NCI-H526 (cell line): ENCODE measurements around the gene TMOD2.

Experiments
- DNase-seq, 2 experiments: peaks; one replicate each; lab custom pipeline; 2025; lab: John Stamatoyannopoulos, UW

TMOD2 gene

GRCh38 chr15:51856714-51857380 is 105.5 kb downstream of the TMOD2 start:
- no peak for DNase-seq

- no peak for DNase-seq
Measured at GRCh38 chr15:51861557-51862359, 110.4 kb downstream of the TMOD2 start.

DNA sequence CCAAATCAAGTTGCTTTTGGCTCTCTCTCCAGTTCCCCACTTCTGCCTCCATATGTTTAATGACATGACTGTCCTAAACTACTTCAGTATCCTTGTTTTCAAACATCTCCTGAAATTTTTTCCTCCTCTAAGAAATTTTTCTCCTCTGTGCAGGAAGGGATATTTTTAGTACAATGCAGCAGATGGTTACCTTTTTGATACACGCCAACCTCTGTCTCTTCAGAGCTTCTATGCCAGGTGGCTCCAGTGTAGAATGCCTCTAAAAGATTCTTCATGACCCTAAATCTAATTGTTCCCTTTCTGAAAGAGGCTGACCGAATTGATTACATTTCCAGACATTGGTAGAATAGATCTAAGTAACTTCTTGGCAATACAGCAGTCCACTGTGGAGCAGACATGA is 111.7 kb downstream of the TMOD2 start:
- DNase-seq, result no peak

DNA sequence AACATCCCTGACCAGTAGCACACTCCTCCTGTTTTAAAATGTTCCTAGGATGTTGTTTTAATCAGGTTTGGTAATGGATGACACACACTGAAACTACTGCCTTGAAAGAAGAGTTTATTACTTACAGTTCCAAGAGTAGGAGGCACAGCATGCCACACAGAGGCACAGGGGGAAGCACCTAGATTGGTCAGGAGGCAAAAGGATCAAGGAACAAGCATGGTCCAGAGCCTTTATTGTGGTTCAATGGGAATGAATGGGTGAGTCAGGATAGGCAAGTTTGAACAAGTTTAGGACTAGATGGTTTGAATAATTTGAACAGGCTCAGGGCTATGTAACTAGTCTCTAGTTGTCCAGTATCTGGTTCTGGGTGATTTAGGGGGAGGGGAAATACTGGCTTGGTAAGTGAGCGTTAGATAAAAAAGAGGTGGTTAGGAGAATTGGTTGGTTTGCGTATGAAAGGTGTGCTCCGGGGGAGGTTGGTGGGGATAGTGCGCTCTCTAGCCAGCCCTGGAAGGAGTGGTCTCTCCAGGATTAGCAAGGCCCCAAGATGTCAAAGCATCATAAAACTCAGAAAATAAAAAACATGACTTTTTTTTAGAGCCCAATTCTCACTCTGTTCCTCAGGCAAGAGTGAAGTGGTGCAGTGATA is 113.1 kb downstream of the TMOD2 start:
- DNase-seq, result peak in 1 of 2 experiments; percentile 26

GRCh38 chr15:51865317-51865716 is 113.9 kb downstream of the TMOD2 start:
- no peak for DNase-seq
